Stimulated activated CD4-positive, alpha-beta T cell treated with anti-CD3 and anti-CD28 coated beads, Interleukin-15, amount 100 ng/mL, for 24 hours (primary cell): ENCODE results near the gene HCAR3.
"Not testable (repeated sequence)": the region's sequence is repeated elsewhere in the genome, so short reads cannot be mapped to it uniquely, and the experiment has no call there.

ENCODE experiments used
- DNase-seq: peaks from one replicate; pipeline ENCODE4 v3.0.0-alpha.2; 2020

The HCAR3 gene

GRCh38 chr12:122721057-122721545 lies 4.5 kb upstream of the HCAR3 start:
- DNase-seq, result no peak

- not testable (repeated sequence) for DNase-seq
These were observed 1.4 kb downstream of the HCAR3 start for GRCh38 chr12:122715211-122715610.

GRCh38 chr12:122713491-122714188 lies 3.0 kb downstream of the HCAR3 start:
- not testable (repeated sequence) for DNase-seq

GRCh38 chr12:122711266-122711665 lies 5.3 kb downstream of the HCAR3 start:
- DNase-seq, result not testable (repeated sequence)

GRCh38 chr12:122710341-122710740 lies 6.3 kb downstream of the HCAR3 start:
- not testable (repeated sequence) for DNase-seq

- not testable (repeated sequence) for DNase-seq
These were observed 7.3 kb downstream of the HCAR3 start for GRCh38 chr12:122709287-122709686.

GRCh38 chr12:122703841-122704240 lies 12.8 kb downstream of the HCAR3 start:
- not testable (repeated sequence) for DNase-seq

GRCh38 chr12:122702890-122703611 lies 13.6 kb downstream of the HCAR3 start, which contains the start of gene HCAR2:
HCAR2 (minus strand) TSS chr12:122703357; CDS start chr12:122703283, 74 bp downstream.
- not testable (repeated sequence) for DNase-seq

GRCh38 chr12:122701481-122701880 lies 15.1 kb downstream of the HCAR3 start:
- not testable (repeated sequence) for DNase-seq

GRCh38 chr12:122700038-122700710 lies 16.4 kb downstream of the HCAR3 start:
- not testable (repeated sequence) for DNase-seq

GRCh38 chr12:122696922-122697321 lies 19.7 kb downstream of the HCAR3 start:
- DNase-seq, result not testable (repeated sequence)

- no peak for DNase-seq
These were observed 25.0 kb downstream of the HCAR3 start for GRCh38 chr12:122691566-122691965.

GRCh38 chr12:122688291-122688690 lies 28.3 kb downstream of the HCAR3 start:
- DNase-seq, result no peak

- no peak for DNase-seq
These were observed 29.5 kb downstream of the HCAR3 start for GRCh38 chr12:122687086-122687485.

- no peak for DNase-seq
These were observed 30.1 kb downstream of the HCAR3 start for GRCh38 chr12:122686538-122686937.

- DNase-seq, result no peak
These were observed 32.3 kb downstream of the HCAR3 start for GRCh38 chr12:122684297-122684813.

GRCh38 chr12:122681814-122682213 lies 34.8 kb downstream of the HCAR3 start:
- DNase-seq, result no peak

GRCh38 chr12:122680989-122681388 lies 35.6 kb downstream of the HCAR3 start:
- DNase-seq, result not testable (repeated sequence)

GRCh38 chr12:122676781-122677180 lies 39.8 kb downstream of the HCAR3 start:
- DNase-seq, result not testable (repeated sequence)

- not testable (repeated sequence) for DNase-seq
These were observed 40.6 kb downstream of the HCAR3 start for GRCh38 chr12:122676015-122676414.

- no peak for DNase-seq
These were observed 44.1 kb downstream of the HCAR3 start for GRCh38 chr12:122672515-122672914.

- DNase-seq, result no peak
These were observed 47.1 kb downstream of the HCAR3 start for GRCh38 chr12:122669397-122670070.
